Fibroblast of lung (primary cell): ENCODE measurements around the gene GPR139. TPM values are rescaled to one million over a fixed set of nuclear protein-coding genes. Genes with fewer than 3 reads are reported as not detected.

Source experiments
- DNase-seq, 2 donors: peaks; one replicate each; pipeline versions ENCODE4 v3.0.0 to v3.0.0-alpha.2; 2010; ENCODE audit warnings: low read depth in 2 of 2
- H2AFZ ChIP-seq: 2 replicates; pipeline ENCODE4 v1.5.1; 2012; ENCODE audit warnings: low read length, control low read depth, inconsistent platforms
- H3K27ac ChIP-seq: 2 replicates; pipeline ENCODE4 v1.5.1; 2011; ENCODE audit warnings: low read length, control low read depth; ENCODE audit not compliant: insufficient read depth
- H3K27me3 ChIP-seq: 2 replicates; pipeline ENCODE4 v1.5.1; 2011; ENCODE audit warnings: mild to moderate bottlenecking, low read length; ENCODE audit not compliant: control insufficient read depth, insufficient read depth
- H3K36me3 ChIP-seq: 2 replicates; pipeline ENCODE4 v1.5.1; 2011; ENCODE audit warnings: low read length; ENCODE audit not compliant: control insufficient read depth, insufficient read depth
- H3K4me1 ChIP-seq: 2 replicates; pipeline ENCODE4 v1.5.1; 2011; ENCODE audit warnings: low read length; ENCODE audit not compliant: control insufficient read depth, insufficient read depth; ENCODE audit errors: extremely low read depth
- H3K4me2 ChIP-seq: 2 replicates; pipeline ENCODE4 v1.5.1; 2011; ENCODE audit warnings: low read length, control low read depth; ENCODE audit not compliant: insufficient read depth; ENCODE audit errors: extremely low read depth
- H3K4me3 ChIP-seq, 4 experiments: fragments of 200-600 bp in 1 of 4; sonication (generic) in 1 of 4; replicated peaks in 1 of 4; 2 replicates each; pipeline ENCODE4 v1.5.1; 2011 to 2016; ENCODE audit warnings: low read length in 4 of 4, low read depth in 3 of 4, mild to moderate bottlenecking in 3 of 4, control low read depth in 2 of 4, inconsistent platforms in 1 of 4, mixed read lengths in 1 of 4; ENCODE audit not compliant: insufficient read depth in 1 of 4; ENCODE audit errors: control extremely low read depth in 1 of 4
- H3K79me2 ChIP-seq: 2 replicates; pipeline ENCODE4 v1.5.1; 2012; ENCODE audit warnings: mild to moderate bottlenecking, low read length, inconsistent platforms; ENCODE audit not compliant: control insufficient read depth, insufficient read depth
- H3K9ac ChIP-seq: 2 replicates; pipeline ENCODE4 v1.5.1; 2011; ENCODE audit warnings: mild to moderate bottlenecking, low read length, control low read depth; ENCODE audit not compliant: insufficient read depth
- H3K9me3 ChIP-seq: 2 replicates; pipeline ENCODE4 v1.5.1; 2012; ENCODE audit warnings: low read depth, low read length; ENCODE audit not compliant: control insufficient read depth, insufficient read depth
- H4K20me1 ChIP-seq: 2 replicates; pipeline ENCODE4 v1.5.1; 2011; ENCODE audit warnings: low read length; ENCODE audit not compliant: control insufficient read depth, insufficient read depth; ENCODE audit errors: extremely low read depth
- EZH2 ChIP-seq: IDR thresholded peaks from 2 replicates; pipeline ENCODE4 v1.5.1; 2012; ENCODE audit warnings: low read length, control low read depth, mild to moderate bottlenecking; ENCODE audit errors: missing control alignments
- polyA plus RNA-seq, 2 donors: library from polyadenylated mRNA; depleted of rRNA in 1 of 2; stranded (reverse) in 1 of 2; unstranded in 1 of 2; fragments of >200 nt; gene quantifications; 2 replicates each; pipeline ENCODE4 v1.2.1, GENCODE V29; 2011 to 2012; ENCODE audit warnings: missing spikeins in 1 of 2
- total RNA-seq: library from RNA; depleted of rRNA; stranded (reverse); fragments of >200 nt; gene quantifications from 2 replicates; pipeline ENCODE4 v1.2.1, GENCODE V29; 2014
- TF ChIP-seq, protein P1 (sequence below), 2 donors: IDR thresholded peaks in 1 of 2; conservative IDR thresholded peaks in 1 of 2; 1 replicate in 1 of 2; 2 replicates in 1 of 2; pipeline ENCODE4 v1.5.1; 2011 to 2012; ENCODE audit warnings: low read length in 2 of 2, control low read depth in 1 of 2, inconsistent platforms in 1 of 2, low read depth in 1 of 2, mild to moderate bottlenecking in 1 of 2

The GPR139 gene
- total and polyA plus RNA-seq, 2 donors (not counting 1 experiment from before 2014, with no cell fraction given), result not detected

GRCh38 chr16:20079106-20079505 is 5.4 kb upstream of the GPR139 start:
- H3K4me2 ChIP-seq, result no peak overlapping the region
- H2AFZ ChIP-seq, result no peak overlapping the region
- no peak overlapping the region for H3K4me3 ChIP-seq
- H3K4me1 ChIP-seq, result no peaks in the 10 kb centered on the region
- DNase-seq, result no peak
- no peaks in the 10 kb centered on the region for H4K20me1 ChIP-seq
- TF ChIP-seq EZH2, result no peak
- TF ChIP-seq, protein P1, sequence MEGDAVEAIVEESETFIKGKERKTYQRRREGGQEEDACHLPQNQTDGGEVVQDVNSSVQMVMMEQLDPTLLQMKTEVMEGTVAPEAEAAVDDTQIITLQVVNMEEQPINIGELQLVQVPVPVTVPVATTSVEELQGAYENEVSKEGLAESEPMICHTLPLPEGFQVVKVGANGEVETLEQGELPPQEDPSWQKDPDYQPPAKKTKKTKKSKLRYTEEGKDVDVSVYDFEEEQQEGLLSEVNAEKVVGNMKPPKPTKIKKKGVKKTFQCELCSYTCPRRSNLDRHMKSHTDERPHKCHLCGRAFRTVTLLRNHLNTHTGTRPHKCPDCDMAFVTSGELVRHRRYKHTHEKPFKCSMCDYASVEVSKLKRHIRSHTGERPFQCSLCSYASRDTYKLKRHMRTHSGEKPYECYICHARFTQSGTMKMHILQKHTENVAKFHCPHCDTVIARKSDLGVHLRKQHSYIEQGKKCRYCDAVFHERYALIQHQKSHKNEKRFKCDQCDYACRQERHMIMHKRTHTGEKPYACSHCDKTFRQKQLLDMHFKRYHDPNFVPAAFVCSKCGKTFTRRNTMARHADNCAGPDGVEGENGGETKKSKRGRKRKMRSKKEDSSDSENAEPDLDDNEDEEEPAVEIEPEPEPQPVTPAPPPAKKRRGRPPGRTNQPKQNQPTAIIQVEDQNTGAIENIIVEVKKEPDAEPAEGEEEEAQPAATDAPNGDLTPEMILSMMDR (conservative IDR thresholded peaks at IDR 0.05 in 1 of 2, IDR thresholded peaks at IDR 0.05 in 1 of 2; ENCODE audit: low read depth in 1 of 2, low read length in 2 of 2), result no peak
- H3K9me3 ChIP-seq, result no peaks in the 10 kb centered on the region
- no peaks in the 10 kb centered on the region for H3K79me2 ChIP-seq
- no peak overlapping the region for H3K27ac ChIP-seq
- H3K36me3 ChIP-seq, result no peaks in the 10 kb centered on the region
- H3K27me3 ChIP-seq, result no peaks in the 10 kb centered on the region
- no peak overlapping the region for H3K9ac ChIP-seq

DNA sequence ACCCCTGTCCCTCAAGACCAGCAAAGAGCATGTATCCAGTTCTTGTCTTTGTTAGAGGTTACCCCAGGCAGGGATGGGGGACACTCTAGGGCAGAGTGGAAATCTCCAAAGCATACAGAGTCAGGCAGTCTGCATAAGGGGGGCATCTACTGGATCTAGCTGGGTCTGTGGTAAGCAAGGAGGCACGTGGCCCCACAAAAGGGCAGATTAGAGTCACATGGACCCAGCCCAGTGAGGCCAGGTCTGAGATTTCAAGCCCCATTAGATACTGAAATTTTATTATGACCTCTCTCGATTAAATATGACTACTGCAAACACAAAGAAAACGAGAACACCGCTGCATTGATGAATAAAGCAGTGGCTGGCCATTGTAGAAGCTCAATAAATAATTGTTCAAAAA is 1.6 kb upstream of the GPR139 start:
- no peak overlapping the region for H3K9ac ChIP-seq
- no peaks in the 10 kb centered on the region for H3K27me3 ChIP-seq
- no peak overlapping the region for H3K4me2 ChIP-seq
- TF ChIP-seq, protein P1 (conservative IDR thresholded peaks at IDR 0.05 in 1 of 2, IDR thresholded peaks at IDR 0.05 in 1 of 2; ENCODE audit: low read depth in 1 of 2, low read length in 2 of 2), result no peak
- no peak for TF ChIP-seq EZH2
- H3K9me3 ChIP-seq, result no peaks in the 10 kb centered on the region
- H3K36me3 ChIP-seq, result no peaks in the 10 kb centered on the region
- H3K27ac ChIP-seq, result no peak overlapping the region
- no peak for DNase-seq
- H3K79me2 ChIP-seq, result no peaks in the 10 kb centered on the region
- no peak overlapping the region for H3K4me3 ChIP-seq
- H2AFZ ChIP-seq, result no peak overlapping the region
- no peaks in the 10 kb centered on the region for H4K20me1 ChIP-seq
- H3K4me1 ChIP-seq, result no peaks in the 10 kb centered on the region

DNA sequence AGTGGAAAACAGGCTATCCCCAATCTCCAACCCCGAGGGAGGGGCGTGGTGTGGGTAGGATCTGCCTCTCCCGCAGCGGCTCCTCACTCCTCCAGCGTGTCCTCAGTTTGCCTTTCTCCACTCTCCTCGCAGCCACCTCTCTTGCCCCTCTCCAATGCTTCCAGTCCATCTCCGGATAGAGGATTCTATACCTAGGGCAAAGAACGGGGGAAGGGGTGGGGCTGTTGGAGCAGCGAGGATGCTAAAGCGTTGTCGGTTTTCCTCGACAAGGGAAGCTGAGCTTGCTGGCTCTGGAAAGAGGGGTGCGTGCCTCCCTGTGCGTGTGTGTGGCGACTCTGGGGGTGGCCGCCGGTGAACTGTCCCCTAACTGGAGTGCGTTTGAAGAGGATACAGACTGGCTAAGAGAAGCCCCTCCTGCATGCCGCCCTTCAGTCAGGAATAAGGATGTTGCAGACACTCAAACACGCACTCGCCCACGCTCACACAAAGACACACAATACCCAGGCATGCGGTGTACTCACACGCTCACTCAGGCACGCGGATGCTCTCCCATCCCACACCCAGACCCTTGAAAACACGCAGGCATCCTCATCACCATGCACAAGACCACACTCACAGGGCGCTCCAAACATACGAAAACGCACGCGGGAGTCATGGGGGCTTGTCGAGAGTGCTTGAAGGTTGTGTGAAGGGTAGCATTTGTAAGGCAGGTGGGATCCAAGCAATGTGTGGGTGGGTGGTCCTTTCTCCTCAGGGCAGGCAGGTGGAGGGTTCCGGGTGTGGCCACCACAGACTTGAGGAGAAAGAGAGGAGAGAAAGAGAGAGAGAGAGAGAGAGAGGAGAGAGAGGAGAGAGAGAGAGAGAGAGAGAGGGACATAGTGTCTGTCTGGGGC is 655 bp upstream of the GPR139 start:
- H3K4me2 ChIP-seq, result no peak overlapping the region

More for the DNA sequence above, 655 bp upstream of the GPR139 start:
- Histone ChIP-seq H3K4me1 (no peaks in the 10 kb centered on the region), H3K27me3 (no peaks in the 10 kb centered on the region), H3K27ac (no peak overlapping the region), H3K36me3 (no peaks in the 10 kb centered on the region), H4K20me1 (no peaks in the 10 kb centered on the region), H3K9ac (no peak overlapping the region), H2AFZ (no peak overlapping the region), H3K4me3 (no peak overlapping the region), H3K9me3 (no peaks in the 10 kb centered on the region), H3K79me2 (no peaks in the 10 kb centered on the region)
- no peak for DNase-seq
- no peak for TF ChIP-seq EZH2
- TF ChIP-seq, protein P1 (conservative IDR thresholded peaks at IDR 0.05 in 1 of 2, IDR thresholded peaks at IDR 0.05 in 1 of 2; ENCODE audit: low read depth in 1 of 2, low read length in 2 of 2), result no peak
